ENCODE measurements around the gene GLYR1.

DNA sequence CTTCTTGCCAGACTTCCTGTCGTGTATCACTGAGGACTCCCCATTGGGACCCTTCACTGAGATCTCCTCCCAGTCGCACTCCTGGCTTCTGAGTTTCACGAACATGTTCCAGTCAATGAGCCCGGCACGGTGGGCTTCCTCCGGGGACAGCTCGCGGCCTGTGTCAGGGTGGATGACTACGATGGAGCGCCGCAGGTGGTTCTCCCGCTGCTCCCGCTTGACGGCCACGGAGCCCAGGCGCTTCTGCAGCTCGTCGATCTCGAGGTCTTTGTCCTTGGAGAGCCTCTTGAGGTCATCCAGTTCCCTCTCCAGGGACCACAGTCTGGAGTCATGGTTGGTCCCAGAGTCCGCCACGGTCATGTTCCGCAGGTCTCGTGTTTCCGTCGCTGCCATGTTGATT lies 36.4 kb upstream of the GLYR1 start:
- no peak for TF ChIP-seq POLR2A (IDR thresholded peaks at IDR 0.05; ENCODE audit: low read depth)
- TF ChIP-seq, protein P1, sequence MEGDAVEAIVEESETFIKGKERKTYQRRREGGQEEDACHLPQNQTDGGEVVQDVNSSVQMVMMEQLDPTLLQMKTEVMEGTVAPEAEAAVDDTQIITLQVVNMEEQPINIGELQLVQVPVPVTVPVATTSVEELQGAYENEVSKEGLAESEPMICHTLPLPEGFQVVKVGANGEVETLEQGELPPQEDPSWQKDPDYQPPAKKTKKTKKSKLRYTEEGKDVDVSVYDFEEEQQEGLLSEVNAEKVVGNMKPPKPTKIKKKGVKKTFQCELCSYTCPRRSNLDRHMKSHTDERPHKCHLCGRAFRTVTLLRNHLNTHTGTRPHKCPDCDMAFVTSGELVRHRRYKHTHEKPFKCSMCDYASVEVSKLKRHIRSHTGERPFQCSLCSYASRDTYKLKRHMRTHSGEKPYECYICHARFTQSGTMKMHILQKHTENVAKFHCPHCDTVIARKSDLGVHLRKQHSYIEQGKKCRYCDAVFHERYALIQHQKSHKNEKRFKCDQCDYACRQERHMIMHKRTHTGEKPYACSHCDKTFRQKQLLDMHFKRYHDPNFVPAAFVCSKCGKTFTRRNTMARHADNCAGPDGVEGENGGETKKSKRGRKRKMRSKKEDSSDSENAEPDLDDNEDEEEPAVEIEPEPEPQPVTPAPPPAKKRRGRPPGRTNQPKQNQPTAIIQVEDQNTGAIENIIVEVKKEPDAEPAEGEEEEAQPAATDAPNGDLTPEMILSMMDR (IDR thresholded peaks at IDR 0.05), result no peak

Measured in esophagus muscularis mucosa (tissue), 3 donors.